Activated CD8-positive, alpha-beta T cell treated with anti-CD3 and anti-CD28 coated beads, Interleukin-2, amount 10 ng/mL, durations not matched to agents 7 days and 5 days (primary cell): ENCODE results near the gene DOCK1. TPM values are rescaled to one million over a fixed set of nuclear protein-coding genes. Genes with fewer than 3 reads are reported as not detected.
"Not testable (repeated sequence)": the region's sequence is repeated elsewhere in the genome, so short reads cannot be mapped to it uniquely, and the experiment has no call there.

Experiments used
- ATAC-seq: fragments of 150-1000 bp; cut with Tn5 transposase; one replicate; pipeline ENCODE4 v1.10.0; 2021; ENCODE audit warnings: moderate library complexity
- CTCF ChIA-PET: fragments of 350-600 bp; sonication (Branson Sonifier 250); formaldehyde crosslinking; loops from one replicate; lab custom pipeline; 2021; ENCODE audit warnings: antibody characterized with exemption; lab: Charles Lee
- POLR2A ChIA-PET: fragments of 350-600 bp; sonication (Branson Sonifier 250); formaldehyde crosslinking; loops from one replicate; lab custom pipeline; 2021; ENCODE audit warnings: antibody characterized with exemption; lab: Charles Lee
- DNase-seq: peaks from one replicate; pipeline ENCODE4 v3.0.0-alpha.2; 2020
- H3K27ac Mint-ChIP-seq: one replicate; pipeline ENCODE4 v1.8.0; 2021; ENCODE audit warnings: mild to moderate bottlenecking, mixed read lengths
- H3K27me3 Mint-ChIP-seq: one replicate; pipeline ENCODE4 v1.8.0; 2021; ENCODE audit warnings: low read depth, mixed read lengths
- H3K36me3 Mint-ChIP-seq: one replicate; pipeline ENCODE4 v1.8.0; 2021; ENCODE audit warnings: low read depth, mixed read lengths
- H3K4me1 Mint-ChIP-seq: one replicate; pipeline ENCODE4 v1.8.0; 2021; ENCODE audit warnings: low read depth, mixed read lengths
- H3K4me3 Mint-ChIP-seq: one replicate; pipeline ENCODE4 v1.8.0; 2021; ENCODE audit warnings: mild to moderate bottlenecking, mixed read lengths
- H3K9me3 Mint-ChIP-seq: one replicate; pipeline ENCODE4 v1.8.0; 2022; ENCODE audit warnings: mixed read lengths; ENCODE audit not compliant: insufficient read depth
- total RNA-seq, 2 experiments: library from RNA; stranded (reverse); gene quantifications; one replicate each; pipeline ENCODE4 v1.2.3, GENCODE V29; 2021

The DOCK1 gene
- total RNA-seq, 2 experiments from 2014 or later: not detected

GRCh38 chr10:126889421-126889820 is 15.8 kb upstream of the DOCK1 start:
- H3K9me3 Mint-ChIP-seq: no peaks in the 10 kb centered on the region
- no peaks in the 10 kb centered on the region for H3K27me3 Mint-ChIP-seq
- ChIA-PET CTCF (no interaction called here), POLR2A (no interaction called here)
- no peaks in the 10 kb centered on the region for H3K36me3 Mint-ChIP-seq
- H3K4me1 Mint-ChIP-seq: no peaks in the 10 kb centered on the region
- no peak overlapping the region for H3K27ac Mint-ChIP-seq
- no peak for DNase-seq
- no peak overlapping the region for H3K4me3 Mint-ChIP-seq
- ATAC-seq: no peak

DNA sequence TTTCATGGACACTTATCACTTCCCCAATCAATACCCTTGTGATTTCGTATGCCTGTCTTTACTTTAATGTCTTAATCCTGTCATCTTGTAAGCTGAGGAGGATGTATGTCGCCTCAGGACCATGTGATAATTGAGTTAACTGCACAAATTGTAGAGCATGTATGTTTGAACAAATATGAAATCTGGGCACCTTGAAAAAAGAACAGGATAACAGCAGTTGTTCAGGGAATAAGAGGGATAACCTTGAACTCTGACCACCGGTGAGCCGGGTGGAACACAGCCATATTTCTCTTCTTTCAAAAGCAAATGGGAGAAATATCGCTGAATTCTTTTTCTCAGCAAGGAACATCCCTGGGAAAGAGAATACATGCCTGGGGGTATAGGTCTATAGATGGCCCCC is 14.4 kb upstream of the DOCK1 start:
- H3K27ac Mint-ChIP-seq, H3K36me3 Mint-ChIP-seq, H3K4me1 Mint-ChIP-seq, H3K27me3 Mint-ChIP-seq, H3K9me3 Mint-ChIP-seq, POLR2A ChIA-PET, ATAC-seq, H3K4me3 Mint-ChIP-seq, DNase-seq, CTCF ChIA-PET: not testable (repeated sequence)

GRCh38 chr10:126892226-126893175 is 12.7 kb upstream of the DOCK1 start:
- POLR2A ChIA-PET: no interaction called here
- Mint-ChIP-seq H3K27ac (no peak overlapping the region), H3K36me3 (no peaks in the 10 kb centered on the region), H3K27me3 (no peaks in the 10 kb centered on the region), H3K9me3 (no peaks in the 10 kb centered on the region), H3K4me1 (no peaks in the 10 kb centered on the region), H3K4me3 (no peak overlapping the region)
- CTCF ChIA-PET: no interaction called here
- DNase-seq (no peak), ATAC-seq (no peak)

- H3K4me3 Mint-ChIP-seq: no peak overlapping the region
- H3K36me3 Mint-ChIP-seq: no peaks in the 10 kb centered on the region
- ATAC-seq: no peak
These were observed 12.0 kb upstream of the DOCK1 start for GRCh38 chr10:126893206-126893605.

GRCh38 chr10:126893841-126894240 is 11.4 kb upstream of the DOCK1 start:
- ATAC-seq (no peak), DNase-seq (no peak)
- Mint-ChIP-seq H3K4me3 (no peak overlapping the region), H3K9me3 (no peaks in the 10 kb centered on the region), H3K27me3 (no peaks in the 10 kb centered on the region), H3K36me3 (no peaks in the 10 kb centered on the region), H3K4me1 (no peaks in the 10 kb centered on the region), H3K27ac (no peak overlapping the region)
- CTCF ChIA-PET: no interaction called here
- POLR2A ChIA-PET: no interaction called here

More at GRCh38 chr10:126893206-126893605, 12.0 kb upstream of the DOCK1 start:
- Mint-ChIP-seq H3K27me3 (no peaks in the 10 kb centered on the region), H3K4me1 (no peaks in the 10 kb centered on the region), H3K9me3 (no peaks in the 10 kb centered on the region), H3K27ac (no peak overlapping the region)
- DNase-seq: no peak
- POLR2A ChIA-PET: no interaction called here
- CTCF ChIA-PET: no interaction called here

DNA sequence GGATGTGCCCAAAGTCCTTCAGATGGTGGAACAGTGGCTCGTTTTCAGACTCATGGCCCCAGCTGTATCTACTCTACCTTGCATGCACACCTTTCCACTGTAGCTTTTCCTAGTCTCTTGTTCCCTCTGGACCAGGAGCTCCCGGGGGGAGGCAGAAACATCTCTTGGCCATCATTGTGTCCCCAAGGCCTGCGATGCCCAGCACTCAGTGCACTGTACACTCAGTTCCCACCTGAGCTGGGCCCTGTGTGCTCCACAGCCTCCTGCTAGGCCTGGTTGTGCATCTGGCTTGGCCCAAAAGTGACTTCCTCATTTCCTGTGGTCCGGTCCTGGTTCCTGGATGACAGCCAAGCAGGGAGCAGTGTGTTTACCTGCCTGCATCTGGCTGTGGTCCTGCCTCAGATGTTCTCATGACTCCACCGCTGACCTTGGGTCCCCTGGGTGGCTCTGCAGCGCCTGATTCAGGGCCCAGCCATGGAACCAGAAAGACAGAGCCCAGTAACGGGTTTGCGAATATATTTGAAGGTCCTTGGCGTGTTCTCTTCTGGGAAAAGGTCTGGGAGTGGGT is 9.9 kb upstream of the DOCK1 start:
- H3K4me3 Mint-ChIP-seq: no peak overlapping the region
- ATAC-seq: no peak
- ChIA-PET POLR2A (no interaction called here), CTCF (no interaction called here)
- no peaks in the 10 kb centered on the region for H3K4me1 Mint-ChIP-seq
- H3K27ac Mint-ChIP-seq: no peak overlapping the region
- no peaks in the 10 kb centered on the region for H3K36me3 Mint-ChIP-seq
- H3K27me3 Mint-ChIP-seq: no peaks in the 10 kb centered on the region
- peaks cover 4% of the 10 kb centered on the region for H3K9me3 Mint-ChIP-seq
- no peak for DNase-seq

- no peaks in the 10 kb centered on the region for H3K27me3 Mint-ChIP-seq
- ATAC-seq (no peak), DNase-seq (no peak)
- peaks cover 4% of the 10 kb centered on the region for H3K9me3 Mint-ChIP-seq
- no peaks in the 10 kb centered on the region for H3K4me1 Mint-ChIP-seq
- no peak overlapping the region for H3K27ac Mint-ChIP-seq
- POLR2A ChIA-PET: no interaction called here
- no peaks in the 10 kb centered on the region for H3K36me3 Mint-ChIP-seq
- CTCF ChIA-PET: no interaction called here
- H3K4me3 Mint-ChIP-seq: no peak overlapping the region
These were observed 6.8 kb upstream of the DOCK1 start for GRCh38 chr10:126898460-126898859.

- H3K36me3 Mint-ChIP-seq, H3K27me3 Mint-ChIP-seq, DNase-seq, H3K4me3 Mint-ChIP-seq, H3K4me1 Mint-ChIP-seq, H3K27ac Mint-ChIP-seq, ATAC-seq, H3K9me3 Mint-ChIP-seq, CTCF ChIA-PET, POLR2A ChIA-PET: not testable (repeated sequence)
These were observed 5.7 kb upstream of the DOCK1 start for GRCh38 chr10:126899529-126899928.

- Mint-ChIP-seq H3K9me3 (peaks cover 4% of the 10 kb centered on the region), H3K27me3 (peaks cover 15% of the 10 kb centered on the region), H3K4me3 (no peak overlapping the region), H3K4me1 (peaks cover 6% of the 10 kb centered on the region), H3K27ac (no peak overlapping the region), H3K36me3 (no peaks in the 10 kb centered on the region)
- POLR2A ChIA-PET: no interaction called here
- CTCF ChIA-PET: no interaction called here
- ATAC-seq (no peak), DNase-seq (no peak)
These were observed 3.1 kb upstream of the DOCK1 start for GRCh38 chr10:126902157-126902556.

DNA sequence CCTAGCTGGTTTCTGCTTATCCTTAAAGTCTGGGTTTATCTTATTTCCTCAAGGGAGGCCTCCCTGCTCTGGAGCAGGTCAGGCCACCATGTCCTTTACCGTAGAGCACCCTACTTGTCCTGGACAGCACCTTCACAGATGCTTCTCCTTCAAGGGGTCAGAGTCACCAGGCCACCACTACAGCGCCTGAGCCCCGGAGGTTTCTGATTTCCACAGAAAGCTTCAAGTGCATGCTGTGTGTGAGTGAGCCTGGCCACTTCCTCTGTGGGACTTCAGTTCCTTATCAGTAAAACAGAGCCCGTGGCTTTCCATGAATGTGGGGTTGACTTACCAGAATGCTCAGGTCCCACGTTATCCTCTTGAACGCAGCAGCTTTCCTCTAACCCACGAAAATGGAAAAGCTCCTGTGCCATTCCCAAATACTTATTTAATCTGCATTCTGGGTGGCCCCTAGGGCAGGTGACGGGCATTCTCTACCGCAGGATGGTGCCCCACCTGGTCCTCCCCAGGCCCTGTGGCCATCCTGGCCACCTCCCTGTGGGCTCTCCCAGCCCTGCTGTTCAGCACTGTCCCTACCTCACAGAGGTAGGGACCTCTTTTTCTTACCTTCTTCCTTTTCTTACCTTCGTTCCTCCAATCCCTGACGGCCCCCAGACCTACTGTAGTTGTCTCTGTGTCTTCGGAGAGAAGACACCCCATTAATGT is 1.4 kb upstream of the DOCK1 start:
- H3K4me1 Mint-ChIP-seq: peaks cover 6% of the 10 kb centered on the region
- no peak for ATAC-seq

GRCh38 chr10:126904516-126904817 is 761 bp upstream of the DOCK1 start:
- POLR2A ChIA-PET: no interaction called here
- Mint-ChIP-seq H3K36me3 (no peaks in the 10 kb centered on the region), H3K27ac (no peak overlapping the region), H3K4me3 (no peak overlapping the region), H3K27me3 (peaks cover 15% of the 10 kb centered on the region), H3K4me1 (peaks cover 6% of the 10 kb centered on the region), H3K9me3 (no peaks in the 10 kb centered on the region)
- ATAC-seq (no peak), DNase-seq (no peak)
- CTCF ChIA-PET: no interaction called here

More for the DNA sequence above, 1.4 kb upstream of the DOCK1 start:
- no peak overlapping the region for H3K4me3 Mint-ChIP-seq
- peaks cover 4% of the 10 kb centered on the region for H3K9me3 Mint-ChIP-seq
- H3K27ac Mint-ChIP-seq: no peak overlapping the region
- CTCF ChIA-PET: no interaction called here
- POLR2A ChIA-PET: no interaction called here
- peaks cover 15% of the 10 kb centered on the region for H3K27me3 Mint-ChIP-seq
- no peak for DNase-seq
- H3K36me3 Mint-ChIP-seq: no peaks in the 10 kb centered on the region
